HEK293 (cell line): Measurements from ENCODE around the gene SMAD4.

Experiments used
- PRDM1 ChIP-seq: fragments of 450-650 bp; formaldehyde crosslinking; IDR thresholded peaks from 2 replicates; pipeline ENCODE4; 2016; ENCODE audit warnings: missing biosample characterization, missing genetic modification characterization
- ZBTB21 ChIP-seq: fragments of 450-650 bp; formaldehyde crosslinking; IDR thresholded peaks from 2 replicates; pipeline ENCODE4 v1.5.1; 2017; ENCODE audit warnings: missing biosample characterization, missing genetic modification characterization

DNA sequence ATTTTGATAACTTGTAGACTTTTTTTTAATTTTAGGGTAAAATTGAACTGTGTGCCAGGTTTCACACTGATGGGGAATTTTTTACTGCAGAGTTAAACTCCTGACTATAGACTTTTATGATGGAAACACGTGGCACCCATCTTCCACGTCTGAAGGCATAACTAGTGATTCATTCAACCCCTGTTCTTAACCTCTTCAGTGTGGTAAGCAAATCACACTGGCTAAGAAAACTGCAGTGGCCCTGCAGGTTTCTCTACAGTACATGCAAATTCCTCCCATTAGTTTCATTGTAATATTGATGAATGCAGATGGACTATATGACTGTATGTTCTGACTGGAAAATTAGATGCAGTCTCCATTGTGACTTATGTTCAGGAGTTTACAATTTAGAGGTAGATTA is 47.2 kb downstream of the SMAD4 start:
- TF ChIP-seq PRDM1 (tag by site-specific recombination) (no peak), ZBTB21 (tag by site-specific recombination) (no peak)
